ENCODE measurements around the gene SETD5.

SETD5 gene

GRCh38 chr3:9450991-9451390, 53.6 kb downstream of the SETD5 start:
- Histone ChIP-seq H3K27me3 (ENCODE audit: insufficient read depth, low read length, poor library complexity, severe bottlenecking) (no peaks in the 10 kb centered on the region), H3K9me2 (replicated peaks; ENCODE audit: low read depth, low read length) (no peaks in the 10 kb centered on the region), H3K9me3 (ENCODE audit: insufficient read depth, low read depth, low read length) (no peaks in the 10 kb centered on the region), H4K20me1 (ENCODE audit: insufficient read depth, low read length, poor library complexity, severe bottlenecking) (peaks cover 6% of the 10 kb centered on the region), H3K4me2 (ENCODE audit: low read depth, low read length, poor library complexity, severe bottlenecking) (no peak overlapping the region), H3F3A (ENCODE audit: low read depth) (no peaks in the 10 kb centered on the region), H3K79me2 (ENCODE audit: insufficient read depth, low read length) (no peaks in the 10 kb centered on the region), H2AFZ (ENCODE audit: low read length) (no peak overlapping the region), H3K36me3 (ENCODE audit: insufficient read depth, low read length) (peaks cover 98% of the 10 kb centered on the region), H3K9ac (ENCODE audit: low read depth, low read length, poor library complexity, severe bottlenecking) (no peak overlapping the region), H3K4me1 (ENCODE audit: insufficient read depth, low read length, poor library complexity, severe bottlenecking) (no peaks in the 10 kb centered on the region), H3K4me3 (ENCODE audit: low read length, poor library complexity, severe bottlenecking) (no peak overlapping the region)
- no peak for TF ChIP-seq CTCF (conservative IDR thresholded peaks at IDR 0.05; ENCODE audit: low read length)
- TF ChIP-seq EZH2phosphoT487 (IDR thresholded peaks at IDR 0.05; ENCODE audit: borderline replicate concordance), result no peak

- Histone ChIP-seq H3K4me3 (ENCODE audit: low read length, poor library complexity, severe bottlenecking) (no peak overlapping the region), H3K9ac (ENCODE audit: low read depth, low read length, poor library complexity, severe bottlenecking) (no peak overlapping the region), H3K27me3 (ENCODE audit: insufficient read depth, low read length, poor library complexity, severe bottlenecking) (no peaks in the 10 kb centered on the region), H3F3A (ENCODE audit: low read depth) (no peaks in the 10 kb centered on the region), H4K20me1 (ENCODE audit: insufficient read depth, low read length, poor library complexity, severe bottlenecking) (peaks cover 6% of the 10 kb centered on the region), H3K4me1 (ENCODE audit: insufficient read depth, low read length, poor library complexity, severe bottlenecking) (no peaks in the 10 kb centered on the region), H3K36me3 (ENCODE audit: insufficient read depth, low read length) (peaks cover 96% of the 10 kb centered on the region), H3K9me2 (replicated peaks; ENCODE audit: low read depth, low read length) (no peaks in the 10 kb centered on the region), H3K4me2 (ENCODE audit: low read depth, low read length, poor library complexity, severe bottlenecking) (no peak overlapping the region), H2AFZ (ENCODE audit: low read length) (no peak overlapping the region), H3K9me3 (ENCODE audit: insufficient read depth, low read depth, low read length) (no peaks in the 10 kb centered on the region), H3K79me2 (ENCODE audit: insufficient read depth, low read length) (no peaks in the 10 kb centered on the region)
- TF ChIP-seq CTCF (conservative IDR thresholded peaks at IDR 0.05; ENCODE audit: low read length) (no peak), EZH2phosphoT487 (IDR thresholded peaks at IDR 0.05; ENCODE audit: borderline replicate concordance) (no peak)
Measured at GRCh38 chr3:9452417-9452816, 55.0 kb downstream of the SETD5 start.

GRCh38 chr3:9455596-9456131, 58.2 kb downstream of the SETD5 start:
- Histone ChIP-seq H3K4me3 (ENCODE audit: low read length, poor library complexity, severe bottlenecking) (no peak overlapping the region), H3K4me2 (ENCODE audit: low read depth, low read length, poor library complexity, severe bottlenecking) (no peak overlapping the region), H3K79me2 (ENCODE audit: insufficient read depth, low read length) (no peaks in the 10 kb centered on the region), H3K27me3 (ENCODE audit: insufficient read depth, low read length, poor library complexity, severe bottlenecking) (no peaks in the 10 kb centered on the region), H3K4me1 (ENCODE audit: insufficient read depth, low read length, poor library complexity, severe bottlenecking) (no peaks in the 10 kb centered on the region), H3K9me2 (replicated peaks; ENCODE audit: low read depth, low read length) (no peaks in the 10 kb centered on the region), H4K20me1 (ENCODE audit: insufficient read depth, low read length, poor library complexity, severe bottlenecking) (peaks cover 11% of the 10 kb centered on the region), H3K9me3 (ENCODE audit: insufficient read depth, low read depth, low read length) (no peaks in the 10 kb centered on the region), H3K36me3 (ENCODE audit: insufficient read depth, low read length) (peaks cover 95% of the 10 kb centered on the region), H2AFZ (ENCODE audit: low read length) (no peak overlapping the region), H3F3A (ENCODE audit: low read depth) (no peaks in the 10 kb centered on the region), H3K9ac (ENCODE audit: low read depth, low read length, poor library complexity, severe bottlenecking) (no peak overlapping the region)
- TF ChIP-seq EZH2phosphoT487 (IDR thresholded peaks at IDR 0.05; ENCODE audit: borderline replicate concordance), result no peak
- TF ChIP-seq CTCF (conservative IDR thresholded peaks at IDR 0.05; ENCODE audit: low read length), result no peak

All from Loucy (cell line).